GM23338 (cell line): ENCODE results near the gene APOH. TPM values are rescaled to one million over a fixed set of nuclear protein-coding genes. Genes with fewer than 3 reads are reported as not detected.
A peak's percentile ranks its signal among the peaks of the same experiment; 100 is the strongest.

ENCODE experiments used
- ATAC-seq: fragments of 200-7000 bp; cut with Tn5 transposase; 3 replicates; pipeline ENCODE4 v1.9.1; 2020
- DNase-seq: peaks from one replicate; pipeline ENCODE4 v3.0.0-alpha.2; 2015; ENCODE audit warnings: low spot score
- H2AFZ ChIP-seq: fragments of 200-600 bp; sonication (generic); 2 replicates; pipeline ENCODE4 v1.8.0; 2016; ENCODE audit warnings: antibody characterized with exemption, mild to moderate bottlenecking, moderate library complexity
- H3F3A ChIP-seq: fragments of 200-600 bp; sonication (generic); replicated peaks from 2 replicates; pipeline ENCODE4 v1.8.0; 2017; ENCODE audit warnings: antibody characterized with exemption, mixed run types, low read depth
- H3K27ac ChIP-seq: fragments of 200-600 bp; sonication (generic); 2 replicates; pipeline ENCODE4 v1.6.1; 2016; ENCODE audit warnings: low read depth
- H3K27me3 ChIP-seq: fragments of 200-600 bp; sonication (generic); 2 replicates; pipeline ENCODE4 v1.8.0; 2016; ENCODE audit warnings: mild to moderate bottlenecking, mixed run types, moderate library complexity; ENCODE audit not compliant: insufficient read depth
- H3K36me3 ChIP-seq: fragments of 200-600 bp; sonication (generic); 2 replicates; pipeline ENCODE4 v1.8.0; 2016; ENCODE audit warnings: mild to moderate bottlenecking; ENCODE audit not compliant: insufficient read depth
- H3K4me1 ChIP-seq: fragments of 200-600 bp; sonication (generic); 2 replicates; pipeline ENCODE4 v1.8.0; 2016; ENCODE audit warnings: mild to moderate bottlenecking, moderate library complexity; ENCODE audit not compliant: insufficient read depth
- H3K4me2 ChIP-seq: fragments of 200-600 bp; sonication (generic); 2 replicates; pipeline ENCODE4 v1.7.1; 2017; ENCODE audit warnings: mixed run types
- H3K4me3 ChIP-seq: fragments of 200-600 bp; sonication (generic); 2 replicates; pipeline ENCODE4 v1.6.1; 2016; ENCODE audit warnings: mixed run types
- H3K79me2 ChIP-seq: fragments of 200-600 bp; sonication (generic); replicated peaks from 2 replicates; pipeline ENCODE4 v1.8.0; 2017; ENCODE audit warnings: mild to moderate bottlenecking; ENCODE audit not compliant: insufficient read depth
- H3K9me2 ChIP-seq: fragments of 200-600 bp; sonication (generic); 2 replicates; pipeline ENCODE4 v1.8.0; 2017; ENCODE audit not compliant: insufficient read depth
- H4K20me1 ChIP-seq: fragments of 200-600 bp; sonication (generic); replicated peaks from 2 replicates; pipeline ENCODE4 v1.8.0; 2017; ENCODE audit warnings: mild to moderate bottlenecking; ENCODE audit not compliant: insufficient read depth
- H3K27ac Mint-ChIP-seq: 2 replicates; pipeline ENCODE4 v1.8.0; 2020; ENCODE audit warnings: inconsistent platforms, mild to moderate bottlenecking, moderate library complexity, mixed read lengths
- H3K27me3 Mint-ChIP-seq: 3 replicates; pipeline ENCODE4 v1.8.0; 2022; ENCODE audit warnings: low read depth, mild to moderate bottlenecking, moderate library complexity, mixed read lengths, inconsistent platforms; ENCODE audit not compliant: insufficient read depth, poor library complexity
- H3K36me3 Mint-ChIP-seq: 3 replicates; pipeline ENCODE4 v1.8.0; 2021; ENCODE audit warnings: low read depth, mild to moderate bottlenecking, inconsistent platforms, moderate library complexity, mixed read lengths
- H3K4me1 Mint-ChIP-seq: 3 replicates; pipeline ENCODE4 v1.8.0; 2020; ENCODE audit warnings: mild to moderate bottlenecking, inconsistent platforms, mixed read lengths
- H3K4me3 Mint-ChIP-seq: 3 replicates; pipeline ENCODE4 v1.8.0; 2021; ENCODE audit warnings: moderate library complexity, mild to moderate bottlenecking, inconsistent platforms, mixed read lengths
- H3K9me3 Mint-ChIP-seq: 3 replicates; pipeline ENCODE4 v1.8.0; 2020; ENCODE audit warnings: moderate library complexity, mild to moderate bottlenecking, inconsistent platforms, mixed read lengths
- CREB1 ChIP-seq: fragments of 250-450 bp; sonication (Bioruptor Pico); IDR thresholded peaks from 2 replicates; pipeline ENCODE4 v1.5.0; 2020; ENCODE audit warnings: low read depth, mild to moderate bottlenecking, moderate library complexity
- CTCF ChIP-seq, 2 experiments: fragments of 200-600 bp in 1 of 2; sonication (generic) in 1 of 2; conservative IDR thresholded peaks; 2 replicates each; pipeline versions ENCODE4 v1.5.1 to v1.6.1; 2016 to 2017; ENCODE audit warnings: antibody characterized with exemption in 2 of 2, low read depth in 2 of 2, mild to moderate bottlenecking in 2 of 2, moderate library complexity in 1 of 2
- ETS1 ChIP-seq: IDR thresholded peaks from 2 replicates; pipeline ENCODE4 v1.6.1; 2016; ENCODE audit warnings: antibody characterized with exemption
- EZH2phosphoT487 ChIP-seq: fragments of 200-600 bp; sonication (generic); IDR thresholded peaks from one replicate; pipeline ENCODE4 v1.8.1; 2018; ENCODE audit warnings: antibody characterized with exemption; ENCODE audit not compliant: unreplicated experiment
- JUNB ChIP-seq: IDR thresholded peaks from one replicate; pipeline ENCODE4 v1.6.1; 2016; ENCODE audit warnings: antibody characterized with exemption; ENCODE audit not compliant: unreplicated experiment
- NANOG ChIP-seq: IDR thresholded peaks from 2 replicates; pipeline ENCODE4 v1.6.1; 2016; ENCODE audit warnings: antibody characterized with exemption, borderline replicate concordance
- ZNF114 ChIP-seq: fragments of 250-450 bp; sonication (Bioruptor Pico); IDR thresholded peaks from 2 replicates; pipeline ENCODE4 v1.5.0; 2020; ENCODE audit warnings: mild to moderate bottlenecking, moderate library complexity
- ZNF331 ChIP-seq: fragments of 250-450 bp; sonication (Bioruptor Pico); IDR thresholded peaks from 2 replicates; pipeline ENCODE4 v1.5.0; 2020; ENCODE audit warnings: low read depth, mild to moderate bottlenecking, moderate library complexity
- polyA plus RNA-seq: library from polyadenylated mRNA; unstranded; fragments of >200 nt; fragmentation: Nextera tagmentation; extraction: Ambion mirVana; gene quantifications from 2 replicates; pipeline ENCODE4 v1.2.1, GENCODE V29; 2016
- total RNA-seq: library from RNA; depleted of rRNA; stranded (reverse); fragments of >200 nt; shearing (Covaris generic); gene quantifications from 2 replicates; pipeline ENCODE4 v1.2.3, GENCODE V29; 2014
- TF ChIP-seq, protein P1 (sequence below): IDR thresholded peaks from one replicate; pipeline ENCODE4 v1.6.1; 2018; ENCODE audit warnings: antibody characterized with exemption; ENCODE audit not compliant: unreplicated experiment

APOH gene
- total and polyA plus RNA-seq, 2 experiments from 2014 or later: not detected

DNA sequence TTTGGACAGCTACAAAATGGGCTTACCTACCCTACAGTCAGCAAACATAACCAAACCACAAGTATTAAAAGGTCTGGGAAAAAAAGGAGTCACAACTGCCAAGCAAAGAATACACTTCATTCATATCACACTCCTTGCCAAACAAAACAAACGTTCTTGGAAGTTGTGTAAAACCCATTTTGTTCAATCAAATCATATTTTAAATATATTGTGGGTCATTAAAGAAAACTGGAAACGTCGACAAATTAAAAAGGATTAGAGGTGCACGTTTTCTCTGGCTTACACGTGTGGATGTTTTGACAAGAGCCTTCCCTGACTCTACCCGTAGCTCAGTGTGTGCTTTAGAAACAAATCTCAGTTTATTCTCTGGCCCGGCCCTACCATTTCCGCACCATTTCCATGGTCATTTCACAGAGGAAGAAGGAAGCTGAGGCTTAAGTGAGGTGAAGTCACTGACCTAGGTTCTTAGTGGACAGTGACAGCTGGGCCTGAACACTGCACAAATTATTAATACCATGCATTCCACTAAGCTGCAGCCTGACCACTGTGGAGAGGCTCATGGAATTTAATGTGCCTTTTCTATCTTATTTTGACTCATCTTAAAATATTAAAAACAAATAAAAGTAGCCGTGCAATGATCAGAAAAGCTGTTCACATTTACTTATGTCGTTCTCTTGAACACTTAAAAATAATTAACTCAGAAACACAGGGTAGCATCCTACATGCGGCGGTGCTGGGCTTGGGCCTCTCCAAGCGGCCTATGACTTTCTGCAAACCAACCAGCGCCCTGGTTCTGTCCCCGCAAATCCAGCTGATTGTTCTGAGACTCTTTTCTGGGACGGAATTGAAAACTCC is 38.2 kb downstream of the APOH start:
- Histone ChIP-seq H3K36me3 (no peaks in the 10 kb centered on the region), H4K20me1 (no peaks in the 10 kb centered on the region), H3K9me2 (no peaks in the 10 kb centered on the region), H3F3A (no peaks in the 10 kb centered on the region), H3K27me3 (no peaks in the 10 kb centered on the region; the same call in 1 of the 2 replicates), H3K79me2 (no peaks in the 10 kb centered on the region), H3K4me2 (peak overlapping the region; percentile 88), H3K4me1 (peaks cover 11% of the 10 kb centered on the region; the same call in 1 of the 2 replicates), H2AFZ (peak overlapping the region; percentile 97), H3K4me3 (peak overlapping the region; percentile 90), H3K27ac (no peak overlapping the region)
- H3K27me3 Mint-ChIP-seq: peaks cover 11% of the 10 kb centered on the region
- TF ChIP-seq CREB1 (CRISPR knock-in tag) (no peak), ZNF331 (CRISPR knock-in tag) (no peak), CTCF (conservative IDR thresholded peaks at IDR 0.05; ENCODE audit: low read depth in 2 of 2) (no peak), NANOG (no peak), ZNF114 (CRISPR knock-in tag) (no peak), ETS1 (no peak), EZH2phosphoT487 (no peak), JUNB (no peak)
- TF ChIP-seq, protein P1, sequence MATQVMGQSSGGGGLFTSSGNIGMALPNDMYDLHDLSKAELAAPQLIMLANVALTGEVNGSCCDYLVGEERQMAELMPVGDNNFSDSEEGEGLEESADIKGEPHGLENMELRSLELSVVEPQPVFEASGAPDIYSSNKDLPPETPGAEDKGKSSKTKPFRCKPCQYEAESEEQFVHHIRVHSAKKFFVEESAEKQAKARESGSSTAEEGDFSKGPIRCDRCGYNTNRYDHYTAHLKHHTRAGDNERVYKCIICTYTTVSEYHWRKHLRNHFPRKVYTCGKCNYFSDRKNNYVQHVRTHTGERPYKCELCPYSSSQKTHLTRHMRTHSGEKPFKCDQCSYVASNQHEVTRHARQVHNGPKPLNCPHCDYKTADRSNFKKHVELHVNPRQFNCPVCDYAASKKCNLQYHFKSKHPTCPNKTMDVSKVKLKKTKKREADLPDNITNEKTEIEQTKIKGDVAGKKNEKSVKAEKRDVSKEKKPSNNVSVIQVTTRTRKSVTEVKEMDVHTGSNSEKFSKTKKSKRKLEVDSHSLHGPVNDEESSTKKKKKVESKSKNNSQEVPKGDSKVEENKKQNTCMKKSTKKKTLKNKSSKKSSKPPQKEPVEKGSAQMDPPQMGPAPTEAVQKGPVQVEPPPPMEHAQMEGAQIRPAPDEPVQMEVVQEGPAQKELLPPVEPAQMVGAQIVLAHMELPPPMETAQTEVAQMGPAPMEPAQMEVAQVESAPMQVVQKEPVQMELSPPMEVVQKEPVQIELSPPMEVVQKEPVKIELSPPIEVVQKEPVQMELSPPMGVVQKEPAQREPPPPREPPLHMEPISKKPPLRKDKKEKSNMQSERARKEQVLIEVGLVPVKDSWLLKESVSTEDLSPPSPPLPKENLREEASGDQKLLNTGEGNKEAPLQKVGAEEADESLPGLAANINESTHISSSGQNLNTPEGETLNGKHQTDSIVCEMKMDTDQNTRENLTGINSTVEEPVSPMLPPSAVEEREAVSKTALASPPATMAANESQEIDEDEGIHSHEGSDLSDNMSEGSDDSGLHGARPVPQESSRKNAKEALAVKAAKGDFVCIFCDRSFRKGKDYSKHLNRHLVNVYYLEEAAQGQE: no peak
- H3K27ac Mint-ChIP-seq: no peak overlapping the region
- H3K4me1 Mint-ChIP-seq: peaks cover 7% of the 10 kb centered on the region
- no peaks in the 10 kb centered on the region for H3K36me3 Mint-ChIP-seq
- no peak for DNase-seq
- no peak for ATAC-seq
- peak overlapping the region; percentile 84 for H3K4me3 Mint-ChIP-seq
- H3K9me3 Mint-ChIP-seq: no peaks in the 10 kb centered on the region
